Measurements from ENCODE around the gene PPP1R2.

Gene PPP1R2

GRCh38 chr3:195565716-195566115 is 22.6 kb upstream of the PPP1R2 start:
- no peak for DNase-seq

- DNase-seq: no peak
Observed at GRCh38 chr3:195563317-195563716, 20.2 kb upstream of the PPP1R2 start.

GRCh38 chr3:195559723-195560409 is 16.7 kb upstream of the PPP1R2 start:
- peak in 3 of 4 experiments; percentile 24 to 33 (median 27) for DNase-seq

GRCh38 chr3:195558602-195559001 is 15.5 kb upstream of the PPP1R2 start:
- DNase-seq: peak in 3 of 4 experiments; percentile 15 to 38 (median 35)

GRCh38 chr3:195557322-195557721 is 14.2 kb upstream of the PPP1R2 start:
- no peak for DNase-seq

GRCh38 chr3:195556390-195556789 is 13.3 kb upstream of the PPP1R2 start:
- peak in 2 of 4 experiments; percentile 13 to 57 for DNase-seq

GRCh38 chr3:195555110-195555509 is 12.0 kb upstream of the PPP1R2 start:
- no peak for DNase-seq

GRCh38 chr3:195554458-195554857 is 11.3 kb upstream of the PPP1R2 start:
- DNase-seq: no peak

- DNase-seq: no peak
Observed at GRCh38 chr3:195553268-195553667, 10.1 kb upstream of the PPP1R2 start.

GRCh38 chr3:195551381-195551978 is 8.4 kb upstream of the PPP1R2 start:
- DNase-seq: no peak

GRCh38 chr3:195550723-195551122 is 7.6 kb upstream of the PPP1R2 start:
- no peak for DNase-seq

- peak in 3 of 4 experiments; percentile 16 to 40 (median 33) for DNase-seq
Observed at GRCh38 chr3:195549931-195550519, 6.9 kb upstream of the PPP1R2 start.

- peak in 1 of 4 experiments; percentile 40 for DNase-seq
Observed at GRCh38 chr3:195548987-195549386, 5.9 kb upstream of the PPP1R2 start.

GRCh38 chr3:195548501-195548900 is 5.4 kb upstream of the PPP1R2 start:
- DNase-seq: no peak

- no peak for DNase-seq
Observed at GRCh38 chr3:195548006-195548405, 4.9 kb upstream of the PPP1R2 start.

GRCh38 chr3:195546130-195546560 is 3.0 kb upstream of the PPP1R2 start:
- peak; percentile 36 to 63 (median 58) for DNase-seq

- no peak for DNase-seq
Observed at GRCh38 chr3:195544634-195545033, 1.5 kb upstream of the PPP1R2 start.

- DNase-seq: no peak
Observed at GRCh38 chr3:195544230-195544536, 1.1 kb upstream of the PPP1R2 start.

- DNase-seq: no peak
Observed at GRCh38 chr3:195543500-195544229, 540 bp upstream of the PPP1R2 start.

- peak; percentile 43 to 66 (median 58) for DNase-seq
Observed at GRCh38 chr3:195542316-195542697, 818 bp downstream of the PPP1R2 start.

- DNase-seq: no peak
Observed at GRCh38 chr3:195540511-195540910, 2.6 kb downstream of the PPP1R2 start.

- no peak for DNase-seq
Observed at GRCh38 chr3:195540027-195540426, 3.1 kb downstream of the PPP1R2 start.

GRCh38 chr3:195539479-195539878 is 3.6 kb downstream of the PPP1R2 start:
- DNase-seq: no peak

Measured in suppressor macrophage (primary cell).